HL-60 (cell line): ENCODE data around the gene UBASH3A.

ENCODE experiments used
- CTCF ChIP-seq: IDR thresholded peaks from one replicate; pipeline ENCODE4 v1.5.1; 2011; ENCODE audit warnings: low read length, control low read depth, inconsistent platforms; ENCODE audit not compliant: insufficient read depth
- POLR2AphosphoS5 ChIP-seq: IDR thresholded peaks from 2 replicates; pipeline ENCODE4 v1.6.1; 2012; ENCODE audit warnings: low read depth

DNA sequence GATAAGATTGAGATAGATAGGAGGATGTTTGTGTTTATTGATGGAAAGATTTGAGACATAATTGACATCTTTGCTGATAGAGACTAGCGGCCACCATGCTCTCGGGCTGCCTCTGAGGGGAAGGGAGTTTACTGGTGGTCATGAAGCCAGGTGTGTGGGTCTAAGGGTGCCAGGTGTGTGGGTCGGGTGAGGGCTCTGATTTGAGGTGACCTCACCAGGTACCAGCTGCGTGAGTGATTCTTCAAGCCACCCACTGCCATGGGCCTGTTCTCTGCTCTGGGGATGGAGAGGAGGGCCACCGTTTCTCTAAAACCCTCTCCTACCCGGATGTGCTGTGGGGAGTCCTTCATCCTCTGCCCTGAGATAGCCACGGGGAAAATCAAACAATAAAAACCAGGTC is 3.2 kb downstream of the UBASH3A start:
- TF ChIP-seq CTCF (no peak), POLR2AphosphoS5 (no peak)
